GM18517 (cell line): ENCODE measurements around the gene SLCO2A1.

ENCODE experiments used
- ATAC-seq: cut with Tn5 transposase; IDR thresholded peaks from one replicate; pipeline ENCODE4 v1.9.1; 2021; ENCODE audit warnings: mild to moderate bottlenecking, moderate library complexity; ENCODE audit not compliant: unreplicated experiment

SLCO2A1 gene

DNA sequence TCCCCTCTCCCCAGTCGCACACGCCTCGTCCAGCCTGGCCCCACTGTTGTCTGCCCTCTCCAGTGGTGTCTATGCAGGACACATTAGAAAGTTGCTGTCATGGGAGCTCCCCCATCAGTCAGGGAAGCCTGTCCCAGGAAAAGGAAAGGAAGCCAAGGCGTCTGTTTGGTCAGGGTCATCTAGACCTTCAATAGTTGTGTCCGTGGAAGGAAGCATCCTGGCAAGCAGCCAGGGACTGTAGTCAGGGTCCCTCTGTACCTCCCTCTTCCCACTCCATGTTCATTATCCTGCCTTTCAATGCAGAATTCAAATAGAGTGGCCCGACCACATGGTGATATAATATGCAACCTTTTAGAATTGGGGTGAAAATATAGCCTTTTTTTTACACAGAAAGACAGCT, 73.4 kb downstream of the SLCO2A1 start:
- no peak for ATAC-seq

DNA sequence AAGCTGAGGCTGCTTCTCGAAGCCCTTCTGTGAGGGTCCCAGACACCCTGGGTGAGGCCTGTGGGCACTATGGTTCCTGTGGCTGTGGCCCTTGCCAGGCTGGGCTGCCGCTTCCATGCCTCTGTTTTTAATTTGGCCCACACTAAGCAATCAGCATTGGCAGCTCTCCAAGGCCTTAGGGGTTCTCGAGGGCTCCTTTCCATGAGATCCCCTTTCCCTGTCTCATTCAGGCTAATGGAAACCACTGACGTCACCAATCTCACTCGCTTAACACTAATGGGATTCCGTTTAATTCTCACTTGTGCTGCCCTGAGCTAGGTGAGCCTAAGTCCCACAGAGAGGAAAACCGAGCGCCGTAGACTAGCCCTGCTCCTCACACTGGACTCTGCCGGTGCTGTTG, 73.8 kb downstream of the SLCO2A1 start:
- ATAC-seq, result no peak

DNA sequence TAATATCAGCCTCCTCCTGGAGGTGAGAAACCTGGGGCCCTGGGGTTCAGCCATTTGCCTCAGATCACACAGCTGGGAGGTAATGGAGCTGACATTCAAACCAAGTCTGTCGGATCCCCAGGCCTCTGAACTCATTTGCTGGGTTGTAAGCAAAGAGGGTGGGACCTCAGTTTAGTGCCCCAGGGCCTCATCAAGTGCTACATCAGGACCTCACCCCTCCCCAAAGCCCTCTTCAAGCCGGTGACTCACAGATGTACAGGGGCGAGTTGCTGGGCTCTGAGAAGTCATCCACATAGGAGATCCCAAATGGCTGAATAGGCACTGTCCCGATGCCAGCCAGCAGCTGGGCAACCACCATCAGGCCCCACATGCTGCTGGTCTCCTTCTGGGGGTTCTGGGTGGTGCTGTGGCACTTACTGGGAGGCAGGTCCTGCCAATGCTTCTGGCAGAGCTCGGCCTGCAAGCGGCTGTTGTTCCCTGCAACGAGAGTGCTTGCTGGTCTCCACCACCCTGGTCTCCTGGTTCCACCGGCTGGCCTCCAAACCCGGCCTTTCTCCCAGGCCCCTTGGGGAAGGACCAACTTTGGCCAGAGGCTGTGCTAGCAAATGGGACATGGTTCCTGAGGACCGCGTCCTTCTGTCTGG, 74.9 kb downstream of the SLCO2A1 start:
- ATAC-seq, result no peak

DNA sequence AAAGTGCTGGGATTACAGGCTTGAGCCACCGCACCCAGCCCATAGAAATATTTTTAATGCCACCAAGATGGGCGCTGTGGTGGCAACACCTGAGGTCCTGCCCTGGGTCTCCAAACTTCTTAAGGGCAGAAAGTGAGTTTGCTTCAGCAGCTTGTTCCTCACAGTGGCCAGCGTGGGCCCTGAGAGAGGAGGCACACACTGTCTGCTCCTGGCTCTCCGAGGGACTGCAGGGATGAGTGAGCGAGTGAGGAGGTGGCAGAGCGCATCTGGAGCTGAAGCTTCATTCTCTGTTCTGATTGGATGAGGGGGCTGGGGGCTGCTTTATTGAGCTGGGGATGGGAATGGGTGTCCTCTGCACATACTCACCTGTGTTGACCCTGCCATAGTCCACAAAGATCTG, 76.4 kb downstream of the SLCO2A1 start:
- no peak for ATAC-seq

GRCh38 chr3:133949438-133949837, 80.3 kb downstream of the SLCO2A1 start:
- ATAC-seq, result no peak

DNA sequence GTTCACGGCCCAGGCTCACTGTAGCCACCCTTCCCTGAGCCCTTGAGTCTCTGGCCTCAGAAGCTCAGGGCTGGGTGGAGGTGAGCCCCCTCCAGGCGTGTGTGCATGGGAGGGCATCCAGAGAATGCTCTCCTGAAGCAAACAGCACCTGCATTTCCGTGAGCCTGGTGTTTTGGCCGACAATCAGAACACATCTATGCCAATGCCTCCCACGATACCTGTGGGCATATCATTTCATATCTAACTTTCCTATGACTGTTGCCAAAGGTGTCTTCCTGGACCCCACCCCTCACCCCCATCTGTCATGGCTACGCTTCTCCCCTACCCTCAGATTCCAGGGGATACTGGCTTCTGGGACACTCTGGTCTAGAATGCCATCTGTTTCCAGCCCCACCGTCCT, 80.7 kb downstream of the SLCO2A1 start:
- no peak for ATAC-seq

DNA sequence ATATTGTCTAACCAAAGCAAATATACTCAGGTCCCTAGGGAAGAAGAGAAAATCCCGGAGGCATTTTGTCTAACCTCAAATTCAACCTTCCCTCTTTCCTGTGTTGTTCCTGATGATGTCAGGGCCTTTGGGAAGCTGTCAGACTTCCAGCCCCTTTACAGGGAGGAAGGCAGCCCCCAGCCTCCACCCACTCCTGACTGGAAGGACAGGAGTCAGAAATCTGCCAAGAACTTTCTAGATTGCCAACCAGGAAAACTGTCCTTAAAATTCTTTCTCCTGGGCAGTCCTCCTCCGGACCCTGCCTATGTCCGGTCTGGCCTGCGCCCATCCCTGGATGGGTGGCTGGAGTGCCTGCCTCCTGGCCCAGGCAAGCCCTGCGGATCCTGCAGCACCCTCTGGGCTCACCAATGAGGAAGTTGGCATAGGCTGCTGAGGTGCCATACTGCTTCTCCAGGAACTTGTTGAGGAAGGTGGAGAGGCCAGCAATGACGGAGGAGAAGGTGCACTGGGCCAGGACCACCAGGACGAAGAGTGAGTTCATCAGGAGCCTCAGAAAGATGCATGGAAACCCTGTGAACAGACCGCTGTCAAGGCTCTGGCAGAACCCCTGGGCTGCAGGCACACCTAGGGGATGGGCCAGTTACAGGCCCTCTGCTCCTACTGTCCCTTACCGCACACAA, 81.5 kb downstream of the SLCO2A1 start:
- no peak for ATAC-seq

DNA sequence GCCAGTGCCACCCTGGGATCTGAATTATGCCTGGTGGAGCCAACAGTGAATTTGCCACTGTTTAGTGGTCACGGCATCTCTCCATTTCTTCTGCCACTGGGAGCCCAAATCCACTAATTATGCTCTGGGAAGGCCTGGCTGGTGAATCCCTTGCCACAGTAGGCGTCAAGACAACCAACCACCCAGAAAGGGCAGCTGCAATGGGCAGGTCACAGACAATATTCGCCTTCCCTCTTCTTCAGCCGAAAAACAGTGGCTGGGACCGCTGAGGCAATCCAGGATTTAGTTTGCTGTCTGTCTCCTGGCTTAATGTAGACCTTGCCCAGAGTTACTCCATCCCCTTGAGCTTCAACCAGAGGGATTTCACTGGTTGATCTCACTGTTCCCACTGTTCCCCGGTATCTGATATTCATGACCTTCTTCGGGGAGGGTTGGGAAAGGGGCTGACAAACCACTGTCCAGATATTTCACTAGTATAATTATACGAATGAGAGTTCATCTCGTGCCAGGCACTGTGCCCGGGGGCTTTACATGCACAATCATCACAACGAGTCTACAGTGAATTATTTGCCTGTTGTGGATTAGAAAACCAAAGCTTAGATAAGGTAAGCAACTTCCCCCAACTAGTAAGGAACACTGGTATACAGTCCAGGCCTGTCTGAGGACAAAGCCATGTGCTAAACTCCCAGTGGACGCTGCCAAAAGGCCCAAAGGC, 84.2 kb downstream of the SLCO2A1 start:
- ATAC-seq, result no peak

GRCh38 chr3:133944641-133945380, 84.9 kb downstream of the SLCO2A1 start:
- no peak for ATAC-seq

- ATAC-seq, result no peak
These were observed 85.5 kb downstream of the SLCO2A1 start for GRCh38 chr3:133944181-133944580.

DNA sequence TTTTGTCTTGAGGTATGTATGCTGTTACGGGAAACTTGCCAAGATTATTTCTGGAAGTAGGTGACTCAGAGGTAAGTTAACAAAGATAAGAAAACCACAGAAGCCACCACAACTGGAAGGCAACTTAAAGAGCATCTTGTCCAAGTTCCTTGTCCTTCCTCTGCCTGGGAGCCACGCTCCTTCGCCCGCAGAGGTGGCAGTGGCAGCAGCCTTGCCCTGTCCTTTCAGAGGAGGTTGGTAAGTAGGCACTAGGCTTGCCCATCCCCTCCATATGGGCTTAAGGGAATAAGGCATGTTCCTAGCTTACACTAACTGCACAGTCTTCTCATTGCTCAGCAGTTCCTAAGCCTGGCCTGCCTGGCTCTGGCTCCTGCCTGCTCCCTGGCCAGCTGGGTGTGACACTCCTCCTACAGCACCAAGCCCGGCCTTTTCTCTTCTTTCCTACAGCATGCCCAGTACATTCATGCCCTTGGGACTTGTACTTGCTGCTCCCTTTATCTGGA, 86.0 kb downstream of the SLCO2A1 start:
- ATAC-seq, result no peak

DNA sequence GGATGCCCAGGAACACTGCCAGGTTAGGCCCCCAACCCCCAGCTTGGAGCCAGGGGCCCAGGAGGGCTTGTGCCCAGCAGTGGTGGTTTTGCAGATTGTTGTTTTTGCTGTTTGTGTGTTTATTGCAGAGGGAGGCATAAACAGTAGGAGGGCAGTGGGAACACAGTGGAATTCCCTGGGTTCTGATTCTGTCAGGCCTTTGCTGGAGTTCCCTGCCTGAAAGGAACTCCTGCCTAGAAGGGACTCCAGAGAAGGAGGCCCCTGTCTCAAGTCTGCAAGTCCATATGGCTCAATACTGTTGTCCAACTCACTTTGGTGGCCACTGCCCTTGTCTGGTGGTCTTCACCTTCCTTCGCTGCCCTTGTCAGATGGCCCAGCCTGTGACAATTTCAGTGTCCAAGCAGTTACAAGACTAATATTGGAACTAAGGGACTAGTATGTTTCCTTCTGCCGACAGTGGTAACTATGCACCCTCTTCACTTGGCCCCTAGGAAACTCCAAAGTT, 86.6 kb downstream of the SLCO2A1 start:
- no peak for ATAC-seq

DNA sequence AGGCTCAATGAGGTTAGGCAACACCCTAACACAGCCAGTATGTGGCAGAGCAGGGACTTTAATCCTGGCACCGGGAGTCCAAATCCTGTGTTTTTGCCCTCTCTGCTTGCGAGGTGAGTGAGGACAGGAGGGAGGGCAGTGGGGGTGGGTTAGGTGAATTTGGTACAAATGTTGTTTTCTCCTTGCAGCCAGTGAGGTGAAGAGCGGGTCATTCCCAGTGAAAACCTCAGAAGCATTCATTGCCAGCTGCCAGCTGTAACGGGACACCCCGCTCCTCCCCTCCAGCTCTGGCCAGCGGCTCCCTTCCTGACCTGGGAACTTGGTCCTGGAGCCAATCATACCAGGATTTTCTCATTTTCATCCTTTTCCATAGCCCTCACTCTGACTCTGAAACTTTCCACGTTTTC, 88.3 kb downstream of the SLCO2A1 start:
- ATAC-seq, result no peak

DNA sequence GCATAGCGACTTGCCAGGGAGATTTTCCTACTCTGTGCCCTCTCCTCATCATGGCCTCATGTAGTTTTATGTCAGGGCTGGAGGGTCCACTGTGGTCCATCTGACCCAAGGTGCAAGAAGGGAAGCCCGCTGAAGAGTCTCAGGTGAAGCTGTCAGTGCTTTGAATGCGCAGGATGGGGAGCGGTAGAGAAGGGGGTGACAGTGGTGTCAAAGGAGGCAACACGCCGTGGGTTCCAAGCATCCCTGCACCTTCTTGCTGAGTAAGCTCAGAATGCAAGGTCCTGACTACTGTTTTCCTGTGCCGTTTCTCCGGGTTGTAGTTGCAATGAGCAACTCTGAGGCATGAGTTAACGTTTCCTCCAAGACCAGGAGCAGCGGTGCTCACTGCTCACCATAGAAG, 89.2 kb downstream of the SLCO2A1 start:
- ATAC-seq, result no peak

DNA sequence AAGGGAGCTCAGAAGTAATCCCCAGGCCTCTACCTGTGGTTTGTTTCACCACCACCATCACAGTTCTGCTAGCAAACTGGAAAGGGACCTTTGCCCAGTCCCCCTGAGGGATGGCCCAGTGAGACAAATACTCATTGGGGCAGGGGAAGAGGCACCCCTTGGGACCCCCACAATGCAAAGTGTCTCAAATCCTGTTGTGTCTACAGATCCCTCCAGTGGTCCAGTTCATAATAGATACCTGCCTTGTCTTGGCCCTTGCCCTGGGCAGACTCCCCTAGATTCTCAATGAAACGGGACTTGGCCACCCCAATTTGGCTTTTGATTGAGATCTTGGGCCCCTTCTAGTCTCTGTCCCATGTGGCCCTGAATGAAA, 90.3 kb downstream of the SLCO2A1 start:
- ATAC-seq, result no peak

GRCh38 chr3:133938770-133939462, 90.8 kb downstream of the SLCO2A1 start:
- no peak for ATAC-seq

- no peak for ATAC-seq
These were observed 91.7 kb downstream of the SLCO2A1 start for GRCh38 chr3:133937756-133938601.

DNA sequence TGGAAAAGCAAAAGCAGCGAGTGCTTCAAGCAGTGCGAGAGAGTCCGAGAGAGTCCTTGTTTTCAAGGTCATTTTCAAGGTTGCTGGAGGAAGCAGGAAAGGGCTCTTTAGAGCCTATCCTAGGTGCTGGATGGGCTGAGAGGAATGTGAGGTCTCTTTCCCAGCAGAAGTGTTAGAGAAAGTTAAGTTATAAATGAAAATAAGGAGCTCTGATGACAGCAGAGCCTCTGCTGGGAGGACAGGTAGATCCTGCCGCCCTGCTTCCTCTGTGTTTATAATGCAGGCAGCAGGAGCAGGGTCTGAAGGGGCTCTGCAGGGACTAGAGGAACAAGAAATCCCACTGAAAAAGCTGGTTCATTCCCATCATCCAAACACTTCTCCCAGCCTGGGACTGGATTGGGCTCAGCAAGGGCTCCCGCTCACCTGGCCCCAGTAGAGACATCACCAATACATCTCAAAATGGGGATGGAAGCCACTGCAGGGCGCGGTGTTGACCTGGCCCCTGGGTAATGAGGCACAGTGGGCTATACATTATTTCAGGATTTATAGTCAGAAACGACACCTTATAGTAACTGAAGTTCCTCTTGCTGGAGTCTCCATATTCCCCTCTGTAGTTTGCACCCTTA, 92.6 kb downstream of the SLCO2A1 start:
- ATAC-seq, result no peak
